ENCODE measurements around the gene PEAK1.

PEAK1 gene

GRCh38 chr15:77145370-77145769 is 274.5 kb downstream of the PEAK1 start:
- no peak for TF ChIP-seq CTCF (IDR thresholded peaks at IDR 0.05; ENCODE audit: control insufficient read depth, extremely low read depth, insufficient read depth)
- DNase-seq (ENCODE audit: low read depth), result no peak
- H3K4me3 ChIP-seq (ENCODE audit: low read depth, low read length), result no peak overlapping the region

- no peak for DNase-seq (ENCODE audit: low read depth)
- no peak overlapping the region for H3K4me3 ChIP-seq (ENCODE audit: low read depth, low read length)
- no peak for TF ChIP-seq CTCF (IDR thresholded peaks at IDR 0.05; ENCODE audit: control insufficient read depth, extremely low read depth, insufficient read depth)
Observed at GRCh38 chr15:77144492-77145070, 275.3 kb downstream of the PEAK1 start.

- no peak for DNase-seq (ENCODE audit: low read depth)
- TF ChIP-seq CTCF (IDR thresholded peaks at IDR 0.05; ENCODE audit: control insufficient read depth, extremely low read depth, insufficient read depth), result no peak
- H3K4me3 ChIP-seq (ENCODE audit: low read depth, low read length), result no peak overlapping the region
Observed at GRCh38 chr15:77144026-77144425, 275.9 kb downstream of the PEAK1 start.

- no peak overlapping the region for H3K4me3 ChIP-seq (ENCODE audit: low read depth, low read length)
- no peak for TF ChIP-seq CTCF (IDR thresholded peaks at IDR 0.05; ENCODE audit: control insufficient read depth, extremely low read depth, insufficient read depth)
- no peak for DNase-seq (ENCODE audit: low read depth)
Observed at GRCh38 chr15:77143616-77144015, 276.3 kb downstream of the PEAK1 start.

- no peak overlapping the region for H3K4me3 ChIP-seq (ENCODE audit: low read depth, low read length)
- DNase-seq (ENCODE audit: low read depth), result no peak
- no peak for TF ChIP-seq CTCF (IDR thresholded peaks at IDR 0.05; ENCODE audit: control insufficient read depth, extremely low read depth, insufficient read depth)
Observed at GRCh38 chr15:77143191-77143590, 276.7 kb downstream of the PEAK1 start.

GRCh38 chr15:77140220-77140619 is 279.7 kb downstream of the PEAK1 start:
- DNase-seq (ENCODE audit: low read depth), result no peak
- H3K4me3 ChIP-seq (ENCODE audit: low read depth, low read length), result no peak overlapping the region
- TF ChIP-seq CTCF (IDR thresholded peaks at IDR 0.05; ENCODE audit: control insufficient read depth, extremely low read depth, insufficient read depth), result no peak

GRCh38 chr15:77139312-77139711 is 280.6 kb downstream of the PEAK1 start:
- no peak for TF ChIP-seq CTCF (IDR thresholded peaks at IDR 0.05; ENCODE audit: control insufficient read depth, extremely low read depth, insufficient read depth)
- DNase-seq (ENCODE audit: low read depth), result no peak
- H3K4me3 ChIP-seq (ENCODE audit: low read depth, low read length), result no peak overlapping the region
